Motor neuron (in vitro differentiated cells): Measurements from ENCODE around the gene GPC6. TPM values are rescaled to one million over a fixed set of nuclear protein-coding genes. Genes with fewer than 3 reads are reported as not detected.
A peak's percentile ranks its signal among the peaks of the same experiment; 100 is the strongest.

Source experiments
- ATAC-seq, 8 experiments: fragments of 200-7000 bp; cut with Tn5 transposase; replicated peaks in 6 of 8; 2 replicates each; pipeline ENCODE4 v1.8.0; 2021; ENCODE audit warnings: mild to moderate bottlenecking in 8 of 8, moderate library complexity in 8 of 8
- H3K27ac ChIP-seq, 2 donors: fragments of 250-450 bp; sonication (Bioruptor Pico); 2 replicates each; pipeline ENCODE4 v1.9.0; 2021; ENCODE audit warnings: antibody characterized with exemption in 2 of 2, mild to moderate bottlenecking in 2 of 2, moderate library complexity in 1 of 2
- H3K4me1 ChIP-seq, 2 donors: fragments of 250-450 bp; sonication (Bioruptor Pico); replicated peaks in 1 of 2; 2 replicates each; pipeline ENCODE4 v1.6.1; 2021; ENCODE audit warnings: antibody characterized with exemption in 2 of 2, mild to moderate bottlenecking in 2 of 2, moderate library complexity in 1 of 2
- H3K4me3 ChIP-seq, 5 donors: fragments of 250-450 bp; sonication (Bioruptor Pico); 2 replicates each; pipeline ENCODE4 v1.9.0; 2021; ENCODE audit warnings: antibody characterized with exemption in 5 of 5, mild to moderate bottlenecking in 5 of 5, moderate library complexity in 4 of 5
- WGBS, 10 experiments: fragments of 450-650 bp; shearing (Covaris generic); methylation state at CpG; one replicate each; pipeline ENCODE4 v1.0.0; 2022; 5-methylcytosine and 5-hydroxymethylcytosine counted together
- in situ Hi-C, 9 experiments: fragments of 400-800 bp; cut with MboI; loops; one replicate each; pipeline ENCODE4 v1.15.0; 2021; ENCODE audit warnings: low sequenced_read_pairs in 9 of 9, low pct_unique_long_range_greater_than_20kb in 2 of 9; ENCODE audit not compliant: unreplicated experiment in 9 of 9
- total RNA-seq, 8 experiments: library from RNA; unstranded; fragments of 300-600 nt; gene quantifications; 2 replicates each; pipeline versions ENCODE4 v1.2.3 to v1.2.4, GENCODE V29; 2022

Gene GPC6
- total RNA-seq, 8 experiments from 2014 or later, result 1.8 to 52.4 (median 15.5) TPM

GRCh38 chr13:94305934-94306333 lies 1079.3 kb downstream of the GPC6 start:
- Histone ChIP-seq H3K27ac (no peak overlapping the region), H3K4me3 (no peak overlapping the region), H3K4me1 (peaks cover 20 to 27% of the 10 kb centered on the region in 2 donors)
- WGBS, 10 experiments, result 25 to 100% (median 65%) methylated on average over 2 to 4 of the region's 4 CpGs; no CpG with 5 or more reads in 4 of the 10 experiments
- ATAC-seq, result peak in 1 of 8 experiments; percentile 7
- in situ Hi-C loops, result no loop called here

DNA sequence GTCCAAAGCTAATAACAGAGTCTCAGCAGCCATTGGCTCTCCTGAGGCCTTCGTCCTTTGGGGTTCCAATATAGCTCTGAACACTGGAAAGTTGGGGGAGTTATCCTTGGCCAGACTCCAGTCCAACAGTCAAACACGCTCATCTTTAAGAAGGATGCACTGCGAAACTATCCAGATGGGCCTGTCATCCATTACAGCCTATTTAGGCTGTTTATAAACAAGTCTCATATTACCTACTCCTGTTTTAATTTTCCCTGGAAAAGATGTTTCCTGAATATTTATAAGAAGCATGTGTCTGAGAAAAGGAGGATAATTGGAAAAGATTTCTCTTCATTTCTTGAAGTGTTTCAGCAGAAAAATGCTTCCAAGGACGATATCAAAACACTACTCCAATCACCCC lies 1082.2 kb downstream of the GPC6 start:
- Histone ChIP-seq H3K27ac (no peak overlapping the region), H3K4me3 (no peak overlapping the region), H3K4me1 (peaks cover 34 to 35% of the 10 kb centered on the region in 2 donors)
- in situ Hi-C loops, result no loop called here
- no peak for ATAC-seq
- WGBS, 10 experiments, result 83 to 100% (median 100%) methylated on average over 1 to 4 of the region's 4 CpGs

DNA sequence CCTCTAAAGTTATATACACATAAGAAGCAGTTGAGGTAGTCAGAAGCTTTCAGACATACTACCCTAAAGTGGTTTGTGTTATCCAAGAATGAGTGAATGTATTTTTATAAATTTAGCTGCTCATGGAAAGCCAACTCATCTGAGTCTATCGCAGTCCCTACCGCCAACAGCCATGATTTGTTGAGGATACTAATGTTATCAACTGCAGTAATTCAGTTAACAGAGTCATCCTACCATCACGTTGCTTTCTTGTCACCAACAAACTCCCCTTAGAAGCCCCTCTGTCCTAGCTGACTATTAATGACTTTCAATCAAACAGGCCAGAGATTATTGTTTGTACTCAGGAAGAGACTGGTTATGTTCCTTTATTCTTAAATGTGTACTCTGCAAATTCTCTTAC lies 1083.0 kb downstream of the GPC6 start:
- Histone ChIP-seq H3K4me3 (no peak overlapping the region), H3K27ac (no peak overlapping the region), H3K4me1 (peaks cover 30 to 34% of the 10 kb centered on the region in 2 donors)
- in situ Hi-C loops, result no loop called here
- ATAC-seq, result peak in 1 of 8 experiments; percentile 21
- 33 to 95% (median 87%) methylated on average over 1 to 3 of the region's 3 CpGs; no CpG with 5 or more reads in 3 of the 10 experiments for WGBS, 10 experiments

DNA sequence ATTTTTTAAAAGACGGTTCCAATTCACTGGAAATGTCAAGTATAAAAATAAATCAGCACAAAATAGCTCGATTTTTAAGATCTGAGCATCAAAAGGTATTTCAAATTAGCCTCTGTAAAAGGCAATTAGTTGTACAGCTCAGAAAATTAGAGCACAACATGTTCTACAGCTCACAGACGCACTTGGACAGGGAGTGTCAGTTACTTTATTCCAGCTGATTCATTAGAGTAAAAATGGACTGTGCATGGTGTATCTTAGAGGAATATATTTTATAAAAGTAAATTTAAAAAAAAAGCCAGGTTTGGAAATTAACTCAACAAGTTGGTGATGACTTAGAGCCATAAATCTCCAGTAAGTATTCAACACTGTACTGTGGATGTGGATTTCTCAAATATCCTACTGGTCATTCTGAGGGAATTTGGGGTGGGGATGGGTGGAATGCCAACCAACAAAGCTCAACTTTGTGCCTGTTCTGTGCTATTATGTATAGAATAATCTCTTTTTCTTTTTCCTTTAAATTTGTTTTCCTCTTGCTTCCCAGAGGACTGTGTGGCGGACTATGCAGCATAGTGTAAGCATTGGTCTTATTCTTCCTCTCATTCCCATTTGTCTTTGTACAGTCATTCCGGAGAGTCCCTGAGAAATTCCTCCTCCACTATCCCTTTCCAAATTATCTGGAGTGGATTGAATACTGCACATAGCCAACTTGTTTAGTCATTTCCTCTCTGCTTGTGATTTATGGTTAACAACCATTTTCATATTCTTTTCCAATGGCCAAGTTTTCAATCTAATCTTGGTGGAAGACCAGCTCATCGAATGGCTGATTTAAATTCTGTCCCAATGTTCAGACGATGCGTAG lies 1083.6 kb downstream of the GPC6 start:
- in situ Hi-C loops, result no loop called here
- peaks cover 29 to 36% of the 10 kb centered on the region in 2 donors for H3K4me1 ChIP-seq
- WGBS, 10 experiments, result 6 to 100% (median 89%) methylated on average over 1 to 8 of the region's 8 CpGs
- peak in 2 of 8 experiments; percentile 71 to 80 for ATAC-seq
- no peak overlapping the region for H3K4me3 ChIP-seq
- H3K27ac ChIP-seq, result no peak overlapping the region

DNA sequence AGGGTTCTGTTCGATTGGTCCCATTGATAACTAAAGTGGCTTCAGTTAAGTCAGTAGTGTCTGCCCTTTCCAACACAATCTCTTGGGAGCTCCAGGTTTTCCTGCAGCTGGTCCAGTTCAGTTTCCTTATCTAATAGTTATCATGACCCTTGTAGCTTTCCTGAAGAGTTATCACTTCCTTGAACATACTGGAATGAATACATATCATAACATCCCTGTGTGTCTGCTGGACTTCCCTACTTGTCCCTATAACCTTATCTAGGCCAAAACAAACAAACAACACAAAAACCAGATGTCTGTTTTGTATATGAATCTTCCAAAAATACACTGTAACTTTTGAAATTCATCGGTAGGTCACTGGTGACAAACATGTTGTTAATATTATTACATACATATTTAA lies 1085.3 kb downstream of the GPC6 start:
- H3K4me3 ChIP-seq, result no peak overlapping the region
- in situ Hi-C loops, result no loop called here
- peak overlapping the region in 1 of 2 donors; percentile 31 for H3K27ac ChIP-seq
- 0 to 100% (median 67%) methylated on average over 1 to 2 of the region's 2 CpGs; no CpG with 5 or more reads in 1 of the 10 experiments for WGBS, 10 experiments
- peaks cover 31 to 38% of the 10 kb centered on the region in 2 donors for H3K4me1 ChIP-seq
- ATAC-seq, result no peak

- Histone ChIP-seq H3K4me1 (peaks cover 35 to 40% of the 10 kb centered on the region in 2 donors), H3K4me3 (peak overlapping the region; percentile 3 to 21 (median 15)), H3K27ac (peak overlapping the region; percentile 64 to 72)
- 8 to 100% (median 20%) methylated on average over 2 to 15 of the region's 15 CpGs for WGBS, 10 experiments
- in situ Hi-C loops, result no loop called here
- ATAC-seq, result peak in 5 of 8 experiments; percentile 80 to 85 (median 83)
These were observed 1086.1 kb downstream of the GPC6 start for GRCh38 chr13:94312511-94313216.

- Histone ChIP-seq H3K4me3 (peak overlapping the region in 3 of 5 donors; percentile 15 to 21 (median 17)), H3K4me1 (peaks cover 35 to 40% of the 10 kb centered on the region in 2 donors), H3K27ac (peak overlapping the region; percentile 64 to 72)
- in situ Hi-C loops, result no loop called here
- ATAC-seq, result peak in 5 of 8 experiments; percentile 7 to 50 (median 45)
- 54 to 88% (median 70%) methylated on average over 1 to 3 of the region's 3 CpGs for WGBS, 10 experiments
These were observed 1086.8 kb downstream of the GPC6 start for GRCh38 chr13:94313321-94313910.

DNA sequence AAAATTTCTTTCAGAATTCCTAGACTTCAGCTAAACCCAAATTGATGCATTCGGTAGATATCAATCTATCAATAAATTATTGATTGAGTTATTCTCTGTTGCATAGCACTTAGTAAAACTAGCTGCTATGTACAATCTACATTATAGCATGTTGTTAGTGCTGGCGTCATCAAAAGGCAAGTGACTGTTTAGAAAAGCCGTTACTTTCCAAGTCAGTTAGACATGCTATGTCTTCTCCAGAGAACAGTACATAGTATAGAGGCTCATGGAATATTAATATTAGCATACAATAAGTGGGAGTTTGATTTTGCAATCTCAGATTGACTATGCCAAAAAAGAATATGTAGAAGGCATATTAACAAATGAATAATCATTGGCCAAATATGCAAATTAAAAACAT lies 1087.3 kb downstream of the GPC6 start:
- Histone ChIP-seq H3K4me1 (peaks cover 35 to 40% of the 10 kb centered on the region in 2 donors), H3K27ac (no peak overlapping the region), H3K4me3 (no peak overlapping the region)
- no peak for ATAC-seq
- in situ Hi-C loops, result no loop called here
- 38 to 100% (median 83%) methylated on average over 1 to 3 of the region's 3 CpGs; no CpG with 5 or more reads in 1 of the 10 experiments for WGBS, 10 experiments

DNA sequence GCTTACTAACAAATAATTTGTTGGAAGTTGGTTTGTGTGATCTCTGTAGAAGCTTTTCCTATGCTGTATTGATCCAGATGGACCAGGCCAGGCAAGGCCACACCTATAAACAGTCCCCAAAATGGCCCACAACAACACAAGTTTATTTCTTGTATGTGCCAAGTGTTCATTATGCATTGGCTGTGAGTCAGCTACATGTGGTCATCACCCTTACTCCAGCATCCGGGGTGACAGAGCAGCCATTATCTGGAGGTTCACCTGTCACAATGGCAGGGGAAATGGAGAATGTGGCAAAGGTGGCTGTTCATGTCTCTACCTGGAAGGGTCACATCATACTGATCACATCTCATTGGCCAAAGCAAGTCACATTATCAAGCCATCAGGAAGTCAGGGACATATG lies 1088.6 kb downstream of the GPC6 start:
- in situ Hi-C loops, result no loop called here
- H3K4me3 ChIP-seq, result no peak overlapping the region
- no peak for ATAC-seq
- 0 to 100% (median 100%) methylated on average over 1 of the region's 1 CpG; no CpG with 5 or more reads in 7 of the 10 experiments for WGBS, 10 experiments
- H3K27ac ChIP-seq, result no peak overlapping the region
- peaks cover 35 to 40% of the 10 kb centered on the region in 2 donors for H3K4me1 ChIP-seq

DNA sequence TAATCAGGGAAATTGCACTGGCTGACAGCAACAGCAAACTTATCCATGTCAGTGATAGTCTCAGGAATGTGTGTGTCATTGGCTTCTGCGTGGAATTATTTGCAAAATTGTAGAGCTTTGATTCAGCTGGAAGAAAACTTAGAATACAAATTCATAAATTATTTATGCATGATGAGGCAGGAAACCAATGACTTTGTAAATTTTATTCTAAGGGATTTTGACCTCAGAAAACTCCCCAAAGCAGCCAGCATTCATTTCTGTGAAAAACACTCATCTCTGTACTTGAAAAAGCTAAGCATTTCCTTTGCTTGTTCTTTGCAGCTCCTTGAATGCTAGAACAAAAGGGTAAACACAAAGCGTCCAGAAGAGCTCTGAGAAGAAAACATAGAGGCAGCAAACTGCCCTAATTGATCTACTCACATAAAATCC lies 1090.5 kb downstream of the GPC6 start:
- Histone ChIP-seq H3K4me3 (no peak overlapping the region), H3K4me1 (peaks cover 27 to 31% of the 10 kb centered on the region in 2 donors), H3K27ac (no peak overlapping the region)
- in situ Hi-C loops, result no loop called here
- peak in 4 of 8 experiments; percentile 30 to 92 (median 80) for ATAC-seq
- 0 to 100% (median 33%) methylated on average over 1 to 2 of the region's 2 CpGs; no CpG with 5 or more reads in 2 of the 10 experiments for WGBS, 10 experiments

GRCh38 chr13:94318418-94318817 lies 1091.8 kb downstream of the GPC6 start:
- in situ Hi-C loops, result no loop called here
- no peak for ATAC-seq
- WGBS, 10 experiments, result 67 to 92% (median 82%) methylated on average over 3 of the region's 3 CpGs; no CpG with 5 or more reads in 3 of the 10 experiments
- H3K4me1 ChIP-seq, result peaks cover 16 to 18% of the 10 kb centered on the region in 2 donors
- H3K27ac ChIP-seq, result no peak overlapping the region
- H3K4me3 ChIP-seq, result no peak overlapping the region

GRCh38 chr13:94319501-94319900 lies 1092.9 kb downstream of the GPC6 start:
- no peak overlapping the region for H3K27ac ChIP-seq
- ATAC-seq, result no peak
- H3K4me3 ChIP-seq, result no peak overlapping the region
- peaks cover 7 to 9% of the 10 kb centered on the region in 2 donors for H3K4me1 ChIP-seq
- in situ Hi-C loops, result no loop called here
- 93 to 100% (median 100%) methylated on average over 1 to 2 of the region's 2 CpGs for WGBS, 10 experiments
